ENCODE data around the gene PDS5B.

The PDS5B gene

GRCh38 chr13:32610977-32611376 is 24.7 kb downstream of the PDS5B start:
- H4K20me1 ChIP-seq = peaks cover 63% of the 10 kb centered on the region
- TF ChIP-seq Cebpa-rat (IDR thresholded peaks at IDR 0.05) = no peak
- H3K27ac ChIP-seq = no peak overlapping the region
- H3K27me3 ChIP-seq = no peaks in the 10 kb centered on the region
- H3K9me3 ChIP-seq = peaks cover 93% of the 10 kb centered on the region
- H3K4me1 ChIP-seq = no peaks in the 10 kb centered on the region
- no peak overlapping the region for H3K4me3 ChIP-seq
- no peak overlapping the region for H3K9ac ChIP-seq
- peaks cover 63% of the 10 kb centered on the region for H3K36me3 ChIP-seq
- no peak overlapping the region for H3K4me2 ChIP-seq

GRCh38 chr13:32616883-32617511 is 30.7 kb downstream of the PDS5B start:
- Histone ChIP-seq H3K4me2 (no peak overlapping the region), H3K9me3 (peaks cover 100% of the 10 kb centered on the region), H3K4me1 (no peaks in the 10 kb centered on the region), H3K36me3 (peaks cover 58% of the 10 kb centered on the region), H3K27ac (no peak overlapping the region), H4K20me1 (peaks cover 54% of the 10 kb centered on the region; the same call in 1 of the 2 replicates), H3K27me3 (no peaks in the 10 kb centered on the region), H3K9ac (no peak overlapping the region), H3K4me3 (no peak overlapping the region)
- no peak for TF ChIP-seq Cebpa-rat (IDR thresholded peaks at IDR 0.05)

GRCh38 chr13:32622827-32623226 is 36.6 kb downstream of the PDS5B start:
- H3K9ac ChIP-seq = no peak overlapping the region
- peaks cover 37% of the 10 kb centered on the region for H4K20me1 ChIP-seq
- H3K4me3 ChIP-seq = peak overlapping the region; percentile 3; the same call in 1 of the 2 replicates
- TF ChIP-seq Cebpa-rat (IDR thresholded peaks at IDR 0.05) = no peak
- peaks cover 45% of the 10 kb centered on the region for H3K36me3 ChIP-seq
- H3K27me3 ChIP-seq = no peaks in the 10 kb centered on the region
- no peak overlapping the region for H3K27ac ChIP-seq
- H3K4me1 ChIP-seq = no peaks in the 10 kb centered on the region
- peaks cover 93% of the 10 kb centered on the region for H3K9me3 ChIP-seq
- H3K4me2 ChIP-seq = no peak overlapping the region

GRCh38 chr13:32624441-32624840 is 38.2 kb downstream of the PDS5B start:
- no peak overlapping the region for H3K4me2 ChIP-seq
- no peak overlapping the region for H3K4me3 ChIP-seq
- no peaks in the 10 kb centered on the region for H3K4me1 ChIP-seq
- TF ChIP-seq Cebpa-rat (IDR thresholded peaks at IDR 0.05) = no peak
- H3K9ac ChIP-seq = no peak overlapping the region
- peaks cover 89% of the 10 kb centered on the region for H3K9me3 ChIP-seq
- peaks cover 44% of the 10 kb centered on the region for H3K36me3 ChIP-seq
- H3K27me3 ChIP-seq = no peaks in the 10 kb centered on the region
- peaks cover 40% of the 10 kb centered on the region for H4K20me1 ChIP-seq
- H3K27ac ChIP-seq = no peak overlapping the region

- H3K36me3 ChIP-seq = peaks cover 53% of the 10 kb centered on the region
- no peak overlapping the region for H3K9ac ChIP-seq
- H3K4me2 ChIP-seq = no peak overlapping the region
- no peak for TF ChIP-seq Cebpa-rat (IDR thresholded peaks at IDR 0.05)
- H3K27ac ChIP-seq = no peak overlapping the region
- peaks cover 71% of the 10 kb centered on the region for H4K20me1 ChIP-seq
- peaks cover 65% of the 10 kb centered on the region for H3K9me3 ChIP-seq
- no peaks in the 10 kb centered on the region for H3K27me3 ChIP-seq
- H3K4me3 ChIP-seq = no peak overlapping the region
- peaks cover 14% of the 10 kb centered on the region for H3K4me1 ChIP-seq
Measured at GRCh38 chr13:32627793-32628192, 41.5 kb downstream of the PDS5B start.

GRCh38 chr13:32629313-32629712 is 43.1 kb downstream of the PDS5B start:
- no peak for TF ChIP-seq Cebpa-rat (IDR thresholded peaks at IDR 0.05)
- Histone ChIP-seq H3K36me3 (peaks cover 41% of the 10 kb centered on the region), H3K4me1 (peaks cover 27% of the 10 kb centered on the region), H3K4me2 (no peak overlapping the region), H3K9ac (no peak overlapping the region), H4K20me1 (peaks cover 77% of the 10 kb centered on the region), H3K4me3 (no peak overlapping the region), H3K27me3 (no peaks in the 10 kb centered on the region), H3K9me3 (peaks cover 50% of the 10 kb centered on the region), H3K27ac (no peak overlapping the region)

GRCh38 chr13:32629866-32630265 is 43.6 kb downstream of the PDS5B start:
- peaks cover 28% of the 10 kb centered on the region for H3K4me1 ChIP-seq
- peaks cover 44% of the 10 kb centered on the region for H3K9me3 ChIP-seq
- H3K27ac ChIP-seq = no peak overlapping the region
- H4K20me1 ChIP-seq = peaks cover 71% of the 10 kb centered on the region
- no peaks in the 10 kb centered on the region for H3K27me3 ChIP-seq
- no peak for TF ChIP-seq Cebpa-rat (IDR thresholded peaks at IDR 0.05)
- no peak overlapping the region for H3K9ac ChIP-seq
- no peak overlapping the region for H3K4me3 ChIP-seq
- no peak overlapping the region for H3K4me2 ChIP-seq
- H3K36me3 ChIP-seq = peaks cover 40% of the 10 kb centered on the region

GRCh38 chr13:32632343-32632909 is 46.2 kb downstream of the PDS5B start:
- Histone ChIP-seq H3K4me2 (peak overlapping the region; percentile 41), H3K4me3 (no peak overlapping the region), H3K4me1 (peaks cover 28% of the 10 kb centered on the region), H4K20me1 (peaks cover 70% of the 10 kb centered on the region), H3K36me3 (peaks cover 30% of the 10 kb centered on the region), H3K9me3 (peaks cover 22% of the 10 kb centered on the region), H3K9ac (no peak overlapping the region), H3K27me3 (no peaks in the 10 kb centered on the region), H3K27ac (peak overlapping the region; percentile 8; the same call in 1 of the 2 replicates)
- no peak for TF ChIP-seq Cebpa-rat (IDR thresholded peaks at IDR 0.05)

- Histone ChIP-seq H3K27me3 (no peaks in the 10 kb centered on the region), H3K36me3 (peaks cover 5% of the 10 kb centered on the region; the same call in 1 of the 2 replicates)
- TF ChIP-seq Cebpa-rat (IDR thresholded peaks at IDR 0.05) = no peak
Measured at GRCh38 chr13:32636711-32637110, 50.5 kb downstream of the PDS5B start.

GRCh38 chr13:32638739-32639138 is 52.5 kb downstream of the PDS5B start:
- H3K36me3 ChIP-seq = peaks cover 4% of the 10 kb centered on the region; the same call in 1 of the 2 replicates
- no peak overlapping the region for H3K4me3 ChIP-seq
- TF ChIP-seq Cebpa-rat (IDR thresholded peaks at IDR 0.05) = no peak
- no peak overlapping the region for H3K9ac ChIP-seq
- no peaks in the 10 kb centered on the region for H3K27me3 ChIP-seq
- peaks cover 72% of the 10 kb centered on the region for H4K20me1 ChIP-seq
- H3K9me3 ChIP-seq = no peaks in the 10 kb centered on the region
- no peak overlapping the region for H3K4me2 ChIP-seq
- H3K4me1 ChIP-seq = peaks cover 21% of the 10 kb centered on the region
- no peak overlapping the region for H3K27ac ChIP-seq

More at GRCh38 chr13:32636711-32637110, 50.5 kb downstream of the PDS5B start:
- H3K4me1 ChIP-seq = peaks cover 27% of the 10 kb centered on the region
- H3K4me2 ChIP-seq = no peak overlapping the region
- no peaks in the 10 kb centered on the region for H3K9me3 ChIP-seq
- H4K20me1 ChIP-seq = peaks cover 68% of the 10 kb centered on the region
- no peak overlapping the region for H3K27ac ChIP-seq
- no peak overlapping the region for H3K4me3 ChIP-seq
- H3K9ac ChIP-seq = no peak overlapping the region

Data from BLaER1 (cell line).